Right forelimb (tissue), 1 donor: ENCODE measurements around the gene NRXN3.

Experiments
- DNase-seq: peaks from one replicate; pipeline ENCODE4 v3.0.0-alpha.2; 2018

Gene NRXN3

DNA sequence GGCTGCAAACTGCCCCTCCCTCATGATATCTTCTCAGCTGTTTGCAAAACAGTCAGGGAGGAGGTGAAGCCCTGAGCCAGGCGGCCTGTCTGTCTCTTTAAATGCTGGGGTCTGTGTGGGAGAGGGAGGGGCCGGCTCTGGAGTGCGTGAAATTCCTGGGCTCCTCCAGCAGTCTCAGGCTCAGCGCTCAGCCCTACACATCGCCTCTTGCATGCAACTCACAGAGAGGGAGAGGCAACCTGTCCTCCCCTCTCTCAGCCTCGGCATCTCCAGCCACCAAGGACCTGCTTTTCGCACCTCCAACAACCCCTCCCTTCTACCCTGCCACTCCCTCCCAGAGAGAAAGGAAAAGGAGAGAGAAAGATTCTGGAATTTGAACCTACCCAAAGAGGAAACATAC is at the start of gene NRXN3:
TSS of gene NRXN3 (plus strand) at position 171 of the 400 bp plus-strand sequence. CDS start 72,721 bp downstream, outside the sequence.
- DNase-seq: no peak

DNA sequence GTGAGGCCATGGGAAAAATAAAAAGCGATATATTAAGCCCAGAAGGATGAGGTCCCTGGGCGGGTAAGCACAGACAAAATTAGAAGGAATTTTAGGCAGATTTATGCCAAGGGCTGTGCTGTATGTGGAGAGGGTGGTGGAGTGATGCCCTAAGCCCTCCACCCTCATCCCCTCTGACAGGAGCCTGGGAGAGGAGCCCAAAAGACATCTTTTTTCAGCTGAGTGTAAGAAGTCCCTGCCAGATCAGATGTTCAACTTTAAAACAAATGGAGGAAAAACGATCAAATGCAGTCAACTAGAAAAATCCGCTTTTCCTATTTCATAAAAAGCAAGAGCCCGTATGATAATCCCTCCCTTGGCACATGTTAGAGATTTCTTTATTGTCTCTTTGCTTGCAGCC is 47.7 kb upstream of the NRXN3 start:
- DNase-seq: no peak

DNA sequence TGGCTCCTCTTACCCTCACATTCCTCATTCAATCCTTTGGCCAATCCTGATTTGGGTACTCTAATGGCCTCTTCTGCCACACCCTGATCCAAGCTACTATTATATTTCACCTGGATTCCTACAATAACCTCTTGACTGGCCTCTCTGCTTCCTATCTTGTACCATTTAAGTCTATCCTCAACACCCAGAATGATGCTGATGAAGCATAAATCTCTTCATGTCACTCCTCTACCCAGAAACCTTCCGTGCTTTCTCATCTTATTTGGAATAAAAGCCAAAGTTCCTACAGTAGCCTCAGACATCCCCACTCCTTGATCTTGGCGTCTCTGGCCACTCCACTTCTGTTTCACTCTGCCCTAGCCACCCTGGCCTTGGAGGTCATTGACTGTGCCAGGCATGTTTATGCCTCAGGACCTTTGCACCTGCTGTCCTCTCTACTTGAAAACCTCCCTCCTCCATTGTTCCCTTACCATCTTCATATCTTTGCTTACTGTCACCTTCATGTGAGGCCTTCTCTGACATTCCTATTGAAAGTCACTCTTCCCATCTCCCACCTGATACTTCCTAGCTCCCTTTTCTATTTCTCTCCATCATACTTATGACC is 46.4 kb upstream of the NRXN3 start:
- DNase-seq: no peak

DNA sequence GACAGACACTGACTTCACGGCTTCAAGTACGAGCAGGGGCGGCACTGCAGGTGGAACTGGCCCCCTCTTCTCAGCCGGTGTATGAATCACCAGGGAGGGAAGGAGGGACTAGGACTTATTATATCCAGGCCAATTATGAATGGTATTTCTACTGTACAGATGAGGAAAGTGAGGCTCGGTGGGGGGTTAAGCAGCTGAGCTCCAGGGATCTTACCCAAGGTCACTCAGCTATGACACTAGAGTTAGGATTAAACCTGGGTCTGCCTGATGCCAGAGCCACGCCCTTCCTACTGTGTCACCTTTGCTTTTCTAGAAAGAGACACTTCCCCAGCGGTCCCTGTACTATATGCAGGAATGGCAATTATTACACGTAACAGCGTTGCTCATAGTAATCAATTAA is 42.2 kb upstream of the NRXN3 start:
- no peak for DNase-seq

DNA sequence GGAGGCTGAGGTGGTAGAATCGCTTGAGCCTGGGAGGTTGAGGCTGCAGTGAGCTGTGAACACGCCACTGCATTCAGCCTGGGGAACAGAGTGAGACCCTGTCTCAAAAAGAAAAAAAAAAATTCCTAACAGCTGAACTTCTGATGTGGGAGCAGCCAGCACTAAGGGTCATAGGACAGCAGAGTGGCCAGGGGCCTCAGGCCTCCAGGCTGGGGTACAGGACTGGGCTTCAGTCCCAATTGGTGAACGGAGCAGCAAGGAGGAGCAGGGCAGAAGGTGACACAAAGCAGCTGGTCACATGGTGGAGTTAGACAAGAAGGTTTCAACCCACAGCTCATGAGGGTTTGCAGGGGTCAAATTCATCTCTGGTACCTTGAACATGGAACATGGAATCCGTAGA is 40.8 kb upstream of the NRXN3 start:
- no peak for DNase-seq

DNA sequence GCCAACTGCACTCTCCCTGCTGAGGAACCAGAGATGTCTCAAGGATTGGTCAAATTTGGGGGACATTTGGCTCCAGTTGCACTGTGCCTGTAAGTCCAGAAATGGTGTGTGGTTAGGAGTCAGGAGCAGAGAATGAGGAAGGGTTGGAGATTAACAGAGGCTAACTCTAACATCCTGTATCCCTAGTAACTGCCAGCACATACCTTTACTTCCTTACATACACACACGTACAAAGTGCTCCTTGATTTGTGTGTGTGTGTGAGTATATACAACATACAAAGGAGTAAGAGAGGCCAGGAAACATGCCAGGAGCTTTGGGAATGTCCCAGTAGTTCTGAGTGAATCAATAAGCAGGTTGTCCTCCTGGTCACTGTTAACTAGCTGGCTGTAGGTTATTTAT is 39.8 kb upstream of the NRXN3 start:
- DNase-seq: no peak

DNA sequence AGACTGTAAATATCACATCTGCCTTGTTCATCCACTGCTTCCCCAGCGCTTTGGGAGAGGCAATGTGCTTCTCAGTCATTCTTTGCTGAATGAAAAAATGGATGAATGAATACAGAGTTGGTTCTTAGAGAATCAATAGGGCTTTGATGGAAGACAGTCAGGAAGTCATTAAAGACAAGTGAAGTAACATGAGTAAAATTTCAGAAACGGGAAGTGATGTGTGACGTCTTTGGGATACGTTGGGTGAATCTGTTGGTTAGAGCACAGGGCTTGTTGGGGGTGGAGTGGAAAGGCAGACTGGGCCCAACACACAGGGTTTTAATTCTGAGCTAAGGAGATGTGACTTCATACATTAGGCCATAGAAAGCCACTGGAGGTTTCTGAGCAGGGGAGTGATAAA is 39.0 kb upstream of the NRXN3 start:
- DNase-seq: no peak

DNA sequence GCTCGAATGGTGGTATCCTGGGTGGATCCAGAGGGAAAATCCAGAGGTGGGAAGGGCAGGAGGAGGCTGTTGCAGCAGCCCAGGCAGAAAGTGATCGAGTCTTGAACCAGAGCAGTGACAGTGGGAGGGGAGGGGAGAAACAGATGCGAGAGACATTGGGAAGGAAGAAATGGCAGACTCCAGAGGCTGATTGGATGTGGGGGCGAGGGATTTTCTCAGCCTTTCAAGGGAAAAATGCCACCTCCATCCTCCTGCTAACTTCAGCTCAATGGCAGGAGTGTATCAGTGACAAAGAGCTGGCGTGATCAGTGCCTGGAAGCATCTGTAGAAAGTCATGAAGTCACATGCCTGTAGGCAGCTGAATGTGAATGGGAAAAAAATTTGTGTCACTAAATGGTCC is 38.6 kb upstream of the NRXN3 start:
- no peak for DNase-seq

DNA sequence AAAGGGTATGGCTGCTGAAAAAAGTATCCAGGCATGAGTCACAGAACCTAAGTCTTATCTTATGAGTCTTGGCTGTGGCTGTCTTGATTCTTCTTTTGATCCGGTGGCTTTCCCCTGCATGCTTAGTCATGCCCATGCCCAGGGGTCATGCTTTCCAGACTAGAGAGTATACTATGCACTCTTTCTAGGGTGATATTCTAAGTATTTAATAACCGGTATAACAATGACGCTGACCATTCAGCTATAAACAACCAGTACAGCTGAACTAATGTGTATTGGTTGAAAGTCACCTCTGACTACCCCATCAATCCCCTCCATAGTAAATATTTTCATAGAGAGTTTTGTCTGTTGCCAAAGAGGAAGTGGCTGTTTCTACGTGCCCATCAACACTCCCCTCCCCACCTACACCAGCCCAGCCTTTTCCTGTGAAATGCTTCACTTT is 34.7 kb upstream of the NRXN3 start:
- DNase-seq: no peak

DNA sequence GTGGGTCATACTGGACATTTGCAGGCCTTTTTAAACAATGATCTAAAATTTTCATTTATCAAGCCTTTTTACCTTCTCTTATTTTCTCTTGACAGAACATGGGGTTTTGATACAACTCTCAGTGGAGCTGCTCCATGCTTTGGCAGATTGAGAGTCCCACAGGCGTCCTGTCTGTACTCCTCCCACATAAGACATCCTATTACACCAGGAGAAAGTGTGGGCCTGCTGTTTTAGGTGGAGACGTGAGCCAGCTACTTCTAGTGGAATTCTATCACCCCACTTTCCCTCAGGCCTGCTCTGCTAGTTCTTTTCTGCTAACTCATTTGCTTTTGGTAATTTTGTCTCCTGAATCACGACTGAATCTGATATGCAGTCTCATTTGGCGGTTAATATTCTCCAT is 33.5 kb upstream of the NRXN3 start:
- DNase-seq: no peak

DNA sequence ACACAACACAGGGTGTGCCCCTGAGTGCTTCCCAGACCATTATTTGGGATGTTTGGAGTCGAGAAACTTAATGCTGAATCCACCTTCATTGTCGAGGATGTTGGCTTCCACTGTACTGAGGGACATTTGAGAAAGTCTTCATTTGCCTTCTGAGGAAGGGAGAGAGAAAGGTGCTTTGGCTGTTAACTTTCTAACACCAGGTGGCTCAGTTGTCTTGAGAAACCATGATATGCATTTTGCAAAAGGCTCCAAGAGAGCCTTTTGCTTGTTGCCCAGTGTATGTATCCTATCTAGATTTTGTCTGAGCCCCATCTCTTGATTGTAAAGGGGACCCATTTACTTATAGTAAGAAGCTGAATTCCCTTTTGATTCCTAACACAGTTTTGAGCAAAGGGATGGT is 28.6 kb upstream of the NRXN3 start:
- no peak for DNase-seq

DNA sequence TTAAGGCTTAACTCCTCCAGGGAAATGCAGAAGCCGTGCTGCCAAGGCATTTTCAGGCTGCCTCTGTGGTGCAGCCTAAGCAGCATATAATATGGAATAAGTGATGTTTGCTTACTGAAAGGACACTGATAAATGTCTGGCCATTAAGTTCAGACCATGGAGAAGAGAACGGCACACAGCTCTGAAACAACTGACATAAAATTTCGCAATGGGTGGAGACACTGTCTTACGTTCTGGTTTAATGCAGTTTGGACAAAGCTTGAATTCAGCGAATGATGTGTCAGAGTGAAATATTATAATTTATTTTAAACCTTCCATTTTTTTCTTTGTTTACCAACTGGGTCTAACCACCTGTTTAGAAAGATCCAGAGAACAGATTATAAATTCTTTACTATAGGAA is 27.2 kb upstream of the NRXN3 start:
- DNase-seq: no peak

DNA sequence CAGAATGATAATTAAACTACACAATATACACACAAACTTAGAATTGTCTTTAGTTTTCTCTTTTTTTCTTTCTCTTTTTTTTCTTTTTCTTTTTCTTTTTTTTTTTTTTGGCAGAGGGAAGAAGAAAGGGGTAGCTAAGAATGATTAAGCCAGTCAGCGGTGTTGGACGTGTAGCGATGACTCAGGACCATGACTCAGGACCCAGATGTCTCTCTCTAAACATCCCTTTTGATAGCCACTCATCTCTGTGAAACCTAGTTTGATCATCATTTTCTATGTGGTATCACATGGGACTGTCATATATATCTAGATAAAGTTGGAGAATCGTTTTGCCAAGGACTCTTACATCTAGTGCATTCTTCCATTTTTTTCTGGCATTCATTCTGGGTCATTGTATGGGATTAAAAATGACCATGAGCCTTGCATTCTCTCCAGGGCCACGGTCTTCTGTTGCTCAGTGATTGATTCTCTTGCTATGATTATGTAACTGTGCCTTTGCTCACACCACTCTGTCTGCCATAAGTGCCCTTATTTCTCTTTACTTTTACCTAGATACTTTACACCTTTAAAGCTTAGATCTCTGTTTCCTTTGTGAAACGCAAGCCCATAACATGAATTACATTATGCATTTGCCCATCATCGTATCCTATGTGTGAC is 26.6 kb upstream of the NRXN3 start:
- no peak for DNase-seq

DNA sequence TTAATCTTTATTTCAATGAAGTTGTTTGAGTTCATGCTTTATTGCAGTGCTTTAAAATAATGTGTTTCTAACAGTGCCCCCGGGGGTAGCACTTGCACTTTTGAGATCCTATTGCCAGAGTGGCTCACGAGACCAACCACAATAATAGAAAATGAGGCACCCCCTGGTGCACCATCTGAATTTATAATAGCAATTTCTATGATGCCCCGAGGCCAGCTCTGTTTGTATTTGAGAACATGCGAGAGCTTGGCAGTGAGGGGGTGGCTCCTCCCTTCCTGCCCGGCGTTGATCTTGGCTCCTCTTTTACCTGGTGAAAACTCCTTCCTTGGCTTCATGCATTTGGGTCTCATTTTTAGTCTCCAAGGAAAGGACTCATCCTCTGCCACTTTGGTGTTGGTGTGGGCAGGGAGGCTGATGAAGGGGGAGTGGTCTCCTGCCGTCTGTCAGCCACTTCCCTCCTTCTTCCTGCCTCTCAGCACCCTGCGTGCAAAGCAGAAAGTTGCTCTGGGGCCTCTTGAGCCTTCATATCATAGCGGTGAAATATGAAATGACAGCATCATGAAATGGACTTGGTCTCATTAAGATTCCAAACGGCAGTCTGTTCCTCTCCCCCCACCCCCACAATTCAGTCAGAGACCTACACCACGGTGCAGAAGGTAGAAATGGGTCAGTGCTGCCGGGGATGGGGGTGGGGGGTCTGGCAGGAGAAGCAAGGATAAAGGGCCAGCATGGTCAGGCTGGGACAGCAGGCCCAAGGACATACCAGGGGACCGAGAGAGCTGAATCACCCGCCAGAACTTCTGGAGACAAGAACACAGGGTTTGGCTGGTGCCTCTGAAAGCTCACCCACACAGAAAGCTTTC is 17.7 kb upstream of the NRXN3 start:
- DNase-seq: no peak

DNA sequence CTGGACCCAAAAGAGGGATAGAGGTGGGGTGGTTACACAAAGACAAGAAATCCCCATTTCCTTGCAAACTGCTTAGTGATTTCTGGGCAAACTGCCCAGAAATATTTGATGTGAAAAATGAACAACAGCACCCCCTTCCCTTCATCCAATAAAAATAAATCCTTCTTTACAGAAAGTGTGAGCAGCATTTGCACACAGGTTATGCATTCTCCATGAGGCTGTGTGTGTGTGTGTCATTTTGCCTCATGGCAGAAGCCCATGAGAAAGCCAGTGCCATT is 17.2 kb upstream of the NRXN3 start:
- no peak for DNase-seq

DNA sequence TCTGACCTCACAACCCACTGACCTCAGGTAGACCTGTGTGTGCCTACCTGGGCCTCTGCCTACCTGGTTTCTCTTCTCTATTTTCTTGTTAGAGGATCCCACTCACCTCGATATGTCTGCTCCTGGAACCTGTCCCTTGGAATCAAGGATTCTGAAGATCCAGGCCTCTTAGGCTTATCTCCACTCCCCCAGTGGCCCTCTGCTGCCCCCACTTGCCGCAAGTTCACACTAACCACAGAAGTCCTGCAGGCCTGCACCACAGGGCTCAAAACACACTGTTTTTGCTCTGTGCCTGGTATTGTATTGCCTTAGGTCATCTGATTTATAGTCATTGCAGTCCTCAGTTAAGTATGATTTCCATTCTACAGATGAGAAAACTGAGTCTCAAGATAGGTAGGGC is 15.3 kb upstream of the NRXN3 start:
- no peak for DNase-seq

DNA sequence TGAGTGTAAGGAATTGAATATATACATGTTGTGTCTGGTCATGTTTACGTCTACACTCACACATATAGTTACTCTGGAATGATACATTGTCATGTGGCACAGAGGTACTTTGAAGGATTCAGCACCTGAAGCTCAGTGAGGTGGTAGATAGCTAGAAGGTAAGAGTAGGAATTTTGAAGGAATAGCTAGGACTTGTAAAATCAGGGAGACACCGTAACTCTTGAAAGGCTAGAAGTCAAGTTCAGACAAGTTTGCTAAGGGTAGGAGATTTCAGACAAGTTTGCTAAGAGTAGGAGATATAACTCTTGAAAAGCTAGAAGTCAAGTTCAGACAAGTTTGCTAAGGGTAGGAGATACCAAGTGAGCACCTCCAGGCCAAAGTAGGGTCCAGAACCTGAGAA is 14.0 kb upstream of the NRXN3 start:
- DNase-seq: no peak

DNA sequence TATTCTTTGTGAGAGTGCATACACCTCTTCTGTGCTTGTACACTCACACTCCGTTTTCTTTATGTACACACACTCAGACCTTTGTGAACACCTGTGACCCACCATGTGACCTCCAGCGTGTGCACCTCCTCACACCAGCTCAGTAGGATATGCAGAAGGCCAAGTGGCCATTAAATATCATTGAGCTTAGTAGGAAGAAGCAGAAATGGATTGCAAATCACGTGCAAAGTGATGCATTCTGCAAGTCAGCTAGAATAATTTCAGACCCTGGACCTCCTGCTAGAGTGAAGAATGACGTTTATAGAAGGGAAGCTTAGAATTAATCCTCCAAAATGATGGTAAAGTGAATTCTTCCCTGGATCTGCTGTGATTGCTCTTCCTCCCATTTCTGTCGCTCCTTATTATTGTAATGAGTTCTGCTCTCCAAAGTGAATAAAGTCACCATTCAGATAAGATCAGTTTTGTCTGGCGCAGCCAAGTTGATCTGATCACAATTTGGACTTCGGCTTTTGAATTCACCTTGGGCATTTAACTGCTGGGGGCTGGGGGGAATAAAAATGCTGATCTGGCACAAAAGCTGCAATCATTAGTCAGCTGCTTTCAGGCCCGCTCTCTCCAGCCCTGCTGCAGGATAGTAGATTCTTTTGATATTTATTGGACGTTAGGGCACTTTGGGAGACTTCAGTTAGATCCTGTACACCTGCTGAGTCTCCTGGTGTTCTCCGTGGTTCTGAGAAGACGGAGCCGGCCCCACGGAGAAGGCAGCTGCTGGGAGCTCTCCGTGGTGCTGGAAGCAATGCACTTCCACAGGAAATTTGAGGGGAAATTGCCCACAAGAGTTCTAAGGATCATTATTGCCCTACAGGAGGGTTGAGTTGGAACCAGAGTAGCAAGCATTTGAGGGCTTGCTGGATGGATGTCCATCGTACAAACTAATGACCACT is 12.4 kb upstream of the NRXN3 start:
- peak; percentile 57 for DNase-seq

DNA sequence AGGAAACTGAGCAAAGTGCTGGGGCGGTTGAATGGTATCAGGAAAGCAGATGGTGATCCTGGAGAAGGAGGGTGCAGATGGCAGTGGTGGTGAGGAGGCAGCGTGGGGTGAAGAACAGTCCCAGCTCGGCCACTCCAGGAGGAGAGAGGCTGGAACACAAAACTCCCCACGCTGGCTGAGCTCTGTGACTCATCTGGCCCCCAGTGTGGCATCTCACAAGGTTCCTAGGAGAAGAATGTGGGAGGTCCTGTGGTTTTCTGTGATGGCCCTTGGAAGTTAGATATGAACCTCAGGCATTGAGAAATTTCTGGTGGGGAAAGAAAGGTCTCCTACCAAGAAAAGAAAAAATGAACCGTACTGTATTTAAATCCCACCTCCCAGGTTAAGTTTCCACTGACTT is 8.0 kb upstream of the NRXN3 start:
- no peak for DNase-seq

DNA sequence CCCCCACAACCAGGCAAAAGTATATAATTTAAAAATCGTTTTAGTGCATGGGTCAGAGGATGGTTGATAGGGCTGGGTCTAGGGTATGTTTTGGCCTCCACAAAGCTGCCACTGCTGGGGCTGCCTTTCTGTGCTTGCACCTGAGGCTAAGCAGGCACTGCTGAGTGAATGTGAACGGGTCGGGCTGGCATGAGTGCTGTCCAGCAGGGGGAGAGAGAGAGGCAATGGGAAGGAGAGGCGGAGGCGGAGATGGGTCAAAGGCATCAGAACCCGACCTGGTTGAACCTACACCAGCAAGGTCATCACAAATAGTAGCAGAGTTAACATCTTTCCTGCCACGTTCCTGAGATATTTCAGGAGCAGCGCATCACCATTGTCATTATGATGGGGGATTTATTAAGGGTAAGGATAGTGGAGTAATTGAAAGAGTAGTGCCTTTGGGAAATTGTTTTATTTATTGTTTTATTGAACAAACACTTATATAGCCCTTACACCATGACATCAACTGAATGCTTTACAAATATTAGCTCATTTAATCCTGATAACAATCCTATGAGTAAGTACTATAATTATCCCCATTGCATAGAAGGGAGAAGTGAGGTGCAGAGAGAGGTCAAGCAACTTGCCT is 5.8 kb upstream of the NRXN3 start:
- DNase-seq: no peak

DNA sequence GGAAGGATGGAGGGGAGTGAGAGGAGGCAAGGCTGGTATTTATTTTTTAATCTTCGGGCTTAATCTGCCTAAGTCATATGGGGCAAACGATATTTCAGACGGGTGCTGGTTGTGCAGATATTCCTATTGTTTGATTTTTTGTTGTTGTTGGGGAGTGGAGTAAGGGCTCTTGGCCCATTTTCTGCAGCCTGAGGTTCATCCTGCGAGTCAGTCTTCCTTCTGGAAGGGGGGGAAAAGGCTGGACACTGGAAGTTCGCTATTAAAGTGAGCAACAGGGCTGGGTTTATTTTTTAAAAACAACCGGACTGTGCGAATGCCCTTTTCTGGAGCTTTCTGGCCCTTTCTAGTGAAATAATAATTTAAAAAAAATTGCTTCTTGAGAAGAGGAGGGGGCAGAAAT is 2.3 kb downstream of the NRXN3 start:
- DNase-seq: no peak

DNA sequence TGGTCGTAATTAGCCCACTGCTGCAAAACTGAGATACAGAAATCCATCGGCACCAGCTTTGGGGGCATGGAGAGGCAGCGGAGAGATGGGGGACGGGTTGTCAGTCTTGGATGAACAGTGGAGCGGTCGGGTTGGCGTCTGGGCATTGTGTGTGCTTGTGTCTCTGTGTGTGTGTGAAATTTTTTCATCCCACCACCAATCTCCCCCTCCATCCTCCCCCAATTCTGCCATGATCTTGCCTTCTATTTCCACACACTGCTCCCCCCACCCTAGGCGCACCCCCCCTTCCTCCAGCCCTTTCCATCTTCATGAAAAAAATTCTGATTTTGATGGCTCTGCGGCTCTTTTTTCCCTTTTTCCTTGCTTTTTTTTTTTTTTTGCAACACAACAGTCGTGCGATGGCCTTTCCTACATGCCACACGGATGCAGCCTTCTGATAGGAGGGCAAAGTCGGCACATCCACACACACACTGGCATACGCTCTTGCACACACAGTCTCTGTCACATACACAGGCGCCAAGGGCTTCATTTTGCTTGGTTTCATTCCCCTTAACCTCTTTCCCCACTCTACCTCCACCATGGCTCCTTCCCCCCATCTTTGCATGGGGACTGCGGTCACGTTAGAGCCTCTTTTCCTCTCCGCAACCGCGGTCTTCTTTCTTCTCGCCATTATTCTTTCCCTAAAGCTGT is 3.3 kb downstream of the NRXN3 start:
- DNase-seq: no peak
